Ovary (tissue), 9 donors: Measurements from ENCODE around the gene HPF1. TPM values are rescaled to one million over a fixed set of nuclear protein-coding genes. Genes with fewer than 3 reads are reported as not detected.

ENCODE experiments used
- DNase-seq, 5 donors: peaks; one replicate each; pipeline ENCODE4 v3.0.0-alpha.2; 2019 to 2020
- H3K27ac ChIP-seq, 2 donors: fragments of 200-600 bp; one replicate each; pipeline versions ENCODE4 v1.5.1 to v1.8.0; 2019 to 2022
- H3K27me3 ChIP-seq: fragments of 200-600 bp; one replicate; pipeline ENCODE4 v1.8.0; 2022
- H3K36me3 ChIP-seq: fragments of 200-600 bp; sonication (generic); one replicate; pipeline ENCODE4 v1.5.1; 2019
- H3K4me1 ChIP-seq: one replicate; pipeline ENCODE4 v1.8.1; 2013; ENCODE audit warnings: mild to moderate bottlenecking, moderate library complexity; ENCODE audit not compliant: insufficient read depth
- H3K4me3 ChIP-seq: fragments of 200-600 bp; sonication (generic); one replicate; pipeline ENCODE4 v1.5.1; 2017
- H3K9me3 ChIP-seq, 2 donors: fragments of 200-600 bp in 1 of 2; sonication (generic) in 1 of 2; one replicate each; pipeline versions ENCODE4 v1.5.1 to v1.8.1; 2013 to 2019; ENCODE audit warnings: mild to moderate bottlenecking in 1 of 2, moderate library complexity in 1 of 2
- EP300 ChIP-seq: sonication (generic); formaldehyde crosslinking; IDR thresholded peaks from one replicate; pipeline ENCODE4 v1.6.1; 2017; ENCODE audit warnings: antibody characterized with exemption
- POLR2A ChIP-seq: fragments of 450-650 bp; IDR thresholded peaks from one replicate; pipeline ENCODE4 v1.6.1; 2017; ENCODE audit warnings: antibody characterized with exemption, mild to moderate bottlenecking, moderate library complexity
- WGBS, 3 donors: extraction: QIAGEN DNeasy Blood & Tissue Kit in 1 of 3; methylation state at CpG; one replicate each; pipeline versions ENCODE4 v1.1.5 to v1.1.7; 2013 to 2017; 5-methylcytosine and 5-hydroxymethylcytosine counted together
- intact Hi-C, 4 donors: fragments of 100-400 bp; cut with DNase I; formaldehyde crosslinking; loops; one replicate each; pipeline versions ENCODE4 v1.11.0 to v1.15.1; 2022 to 2023
- polyA plus RNA-seq, 2 donors: library from polyadenylated mRNA; stranded (reverse); fragments of 200-250 nt in 1 of 2; fragments of 350-450 nt in 1 of 2; fragmentation: Illumina TruSeq in 1 of 2; extraction: RNeasy Lipid Tissue Mini Kit (QIAGEN cat#74804) in 1 of 2; gene quantifications; one replicate each; pipeline ENCODE4 v1.2.3, GENCODE V29; 2013 to 2014
- total RNA-seq, 7 donors: library from RNA; depleted of rRNA in 2 of 7; stranded (reverse); fragments of >200 nt in 2 of 7; fragmentation: NEBNext Ultra II Directional in 3 of 7; extraction: Animal tissue kit (Norgen Biotek cat#: 25700) in 3 of 7; gene quantifications; one replicate each; pipeline versions ENCODE4 v1.1.0 to v1.2.4, GENCODE V29; 2016 to 2023
- TF ChIP-seq, protein P1 (sequence below), 3 donors: fragments of 450-650 bp in 2 of 3; fragments of 200-600 bp in 1 of 3; IDR thresholded peaks; one replicate each; pipeline versions ENCODE4 v1.5.1 to v1.8.0; 2016 to 2022; ENCODE audit warnings: antibody characterized with exemption in 3 of 3, mild to moderate bottlenecking in 1 of 3
- donor health status: DM: no; HTN: no; CAD: no; lungs with moderate emphysema.
- donor health status: DM: no; HTN: no; CAD: no.
- donor health status: Bipolar disorder and iron deficiency.
- donor health status: DM: yes; HTN: yes; CAD: no.
- donor health status: DM: no; HTN: no; CAD: no.
- donor health status: DM: yes; HTN: yes; CAD: no.

HPF1 gene
- total and polyA plus RNA-seq, 9 donors = 21.3 to 29.1 (median 26.7) TPM

DNA sequence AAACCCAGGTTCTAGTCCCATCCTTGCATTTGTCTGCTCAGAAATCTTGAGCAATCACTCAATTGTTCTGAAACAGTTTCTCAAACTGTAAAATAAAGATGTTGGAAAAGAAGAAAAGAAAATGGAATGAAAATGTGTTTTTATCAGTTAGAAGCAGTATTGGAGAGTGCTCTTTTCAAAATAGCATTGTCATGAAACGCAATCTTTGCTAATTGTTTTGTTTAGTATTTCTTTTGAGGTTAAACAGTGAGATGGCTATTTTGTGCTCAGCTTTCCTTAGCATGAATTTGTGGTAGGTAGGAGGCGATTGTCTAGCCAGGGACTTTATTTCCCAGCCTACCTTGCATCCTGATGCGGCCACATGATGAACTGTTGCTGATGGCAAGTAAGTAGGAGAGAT, 10.6 kb upstream of the HPF1 start:
- no peak overlapping the region for H3K27ac ChIP-seq
- H3K9me3 ChIP-seq = no peaks in the 10 kb centered on the region
- H3K4me3 ChIP-seq = no peak overlapping the region
- no peaks in the 10 kb centered on the region for H3K36me3 ChIP-seq
- TF ChIP-seq, protein P1, sequence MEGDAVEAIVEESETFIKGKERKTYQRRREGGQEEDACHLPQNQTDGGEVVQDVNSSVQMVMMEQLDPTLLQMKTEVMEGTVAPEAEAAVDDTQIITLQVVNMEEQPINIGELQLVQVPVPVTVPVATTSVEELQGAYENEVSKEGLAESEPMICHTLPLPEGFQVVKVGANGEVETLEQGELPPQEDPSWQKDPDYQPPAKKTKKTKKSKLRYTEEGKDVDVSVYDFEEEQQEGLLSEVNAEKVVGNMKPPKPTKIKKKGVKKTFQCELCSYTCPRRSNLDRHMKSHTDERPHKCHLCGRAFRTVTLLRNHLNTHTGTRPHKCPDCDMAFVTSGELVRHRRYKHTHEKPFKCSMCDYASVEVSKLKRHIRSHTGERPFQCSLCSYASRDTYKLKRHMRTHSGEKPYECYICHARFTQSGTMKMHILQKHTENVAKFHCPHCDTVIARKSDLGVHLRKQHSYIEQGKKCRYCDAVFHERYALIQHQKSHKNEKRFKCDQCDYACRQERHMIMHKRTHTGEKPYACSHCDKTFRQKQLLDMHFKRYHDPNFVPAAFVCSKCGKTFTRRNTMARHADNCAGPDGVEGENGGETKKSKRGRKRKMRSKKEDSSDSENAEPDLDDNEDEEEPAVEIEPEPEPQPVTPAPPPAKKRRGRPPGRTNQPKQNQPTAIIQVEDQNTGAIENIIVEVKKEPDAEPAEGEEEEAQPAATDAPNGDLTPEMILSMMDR (IDR thresholded peaks at IDR 0.05) = no peak
- TF ChIP-seq EP300 (no peak), POLR2A (no peak)
- WGBS, 3 donors = 76 to 90% (median 89%) methylated on average over 3 of the region's 3 CpGs
- DNase-seq = no peak
- H3K27me3 ChIP-seq = no peaks in the 10 kb centered on the region
- intact Hi-C loops = no loop called here
- H3K4me1 ChIP-seq = peaks cover 2% of the 10 kb centered on the region

DNA sequence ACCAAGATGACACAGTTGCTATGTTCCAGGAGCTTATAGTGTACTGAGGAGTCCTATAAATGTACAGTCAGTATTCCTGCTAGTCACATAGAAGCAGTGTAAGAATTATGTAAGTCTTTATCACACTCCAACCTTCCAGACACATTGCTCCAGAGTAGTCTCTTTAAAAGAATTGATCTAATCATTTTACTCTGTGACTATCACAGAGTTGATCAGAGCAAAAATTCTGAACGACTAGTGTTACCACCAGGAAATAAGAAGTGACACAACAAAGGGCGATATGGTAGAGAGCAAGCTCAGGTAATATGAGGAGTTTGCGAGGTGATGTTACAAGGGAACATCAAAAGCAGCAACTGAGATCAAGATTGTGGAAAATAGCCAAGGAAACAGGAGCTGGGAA, 9.0 kb upstream of the HPF1 start:
- TF ChIP-seq, protein P1 (IDR thresholded peaks at IDR 0.05) = no peak
- no peak for TF ChIP-seq POLR2A
- no peak for TF ChIP-seq EP300
- intact Hi-C loops = no loop called here
- peaks cover 2% of the 10 kb centered on the region for H3K4me1 ChIP-seq

DNA sequence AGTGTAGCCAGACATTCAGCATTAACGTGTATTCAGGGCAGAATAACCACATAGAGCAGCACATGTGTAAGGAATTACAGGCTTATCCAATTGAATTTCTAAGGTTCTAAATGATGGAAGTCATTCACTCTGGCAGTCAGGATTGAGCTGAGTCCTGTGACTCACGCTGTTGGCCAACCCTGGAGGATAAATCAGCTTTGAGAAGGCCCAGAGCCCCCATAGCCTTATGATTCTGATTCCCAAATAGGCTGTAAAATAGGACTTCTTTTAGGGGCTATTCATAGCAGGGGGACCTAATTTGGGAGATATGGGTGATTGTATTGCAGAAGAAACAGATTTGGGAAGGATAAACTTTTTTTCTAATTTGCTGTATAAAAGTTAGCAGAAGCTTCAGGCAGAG, 8.1 kb upstream of the HPF1 start:
- Histone ChIP-seq H3K27me3 (no peaks in the 10 kb centered on the region), H3K27ac (no peak overlapping the region), H3K9me3 (no peaks in the 10 kb centered on the region), H3K36me3 (no peaks in the 10 kb centered on the region), H3K4me1 (peaks cover 2% of the 10 kb centered on the region), H3K4me3 (no peak overlapping the region)
- no peak for DNase-seq
- TF ChIP-seq EP300 (no peak), POLR2A (no peak)
- TF ChIP-seq, protein P1 (IDR thresholded peaks at IDR 0.05) = no peak
- intact Hi-C loops = no loop called here
- WGBS, 3 donors = 86 to 95% (median 92%) methylated on average over 2 of the region's 2 CpGs

More for the DNA sequence above, 9.0 kb upstream of the HPF1 start:
- Histone ChIP-seq H3K36me3 (no peaks in the 10 kb centered on the region), H3K27ac (no peak overlapping the region), H3K4me3 (no peak overlapping the region), H3K9me3 (no peaks in the 10 kb centered on the region), H3K27me3 (no peaks in the 10 kb centered on the region)
- WGBS, 3 donors = 82 to 91% (median 83%) methylated on average over 3 of the region's 3 CpGs
- no peak for DNase-seq

DNA sequence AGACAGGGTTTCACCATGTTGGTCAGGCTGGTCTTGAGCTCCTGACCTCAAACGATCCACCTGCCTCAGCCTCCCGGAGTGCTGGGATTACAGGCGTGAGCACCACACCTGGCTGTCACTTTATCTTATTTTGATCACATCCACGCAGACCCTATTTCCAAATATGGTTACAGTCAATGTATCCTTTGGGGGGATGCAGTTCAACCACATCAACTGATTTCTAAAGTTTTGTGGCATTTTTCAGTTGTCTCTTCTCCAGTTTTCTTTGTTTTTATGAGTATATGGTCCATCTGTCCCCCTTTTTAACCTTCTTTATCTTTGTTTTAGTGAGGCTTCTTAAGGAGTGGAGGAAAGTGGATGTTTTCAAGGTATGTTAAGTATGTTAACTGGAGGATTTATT, 4.1 kb upstream of the HPF1 start:
- H3K36me3 ChIP-seq = no peaks in the 10 kb centered on the region
- no peaks in the 10 kb centered on the region for H3K9me3 ChIP-seq
- H3K27ac ChIP-seq = no peak overlapping the region
- TF ChIP-seq, protein P1 (IDR thresholded peaks at IDR 0.05) = no peak
- TF ChIP-seq EP300 = no peak
- no peak for TF ChIP-seq POLR2A
- no peaks in the 10 kb centered on the region for H3K4me1 ChIP-seq
- H3K27me3 ChIP-seq = no peaks in the 10 kb centered on the region
- H3K4me3 ChIP-seq = no peak overlapping the region
- DNase-seq = no peak
- 62 to 69% (median 66%) methylated on average over 4 of the region's 4 CpGs for WGBS, 3 donors
- intact Hi-C loops = no loop called here
